ENCODE data around the gene HNRNPA1. TPM values are rescaled to one million over a fixed set of nuclear protein-coding genes. Genes with fewer than 3 reads are reported as not detected.
"Not testable (repeated sequence)": the region's sequence is repeated elsewhere in the genome, so short reads cannot be mapped to it uniquely, and the experiment has no call there.

Gene HNRNPA1
- total RNA-seq, 1 experiment from 2014 or later: 2,589 TPM

DNA sequence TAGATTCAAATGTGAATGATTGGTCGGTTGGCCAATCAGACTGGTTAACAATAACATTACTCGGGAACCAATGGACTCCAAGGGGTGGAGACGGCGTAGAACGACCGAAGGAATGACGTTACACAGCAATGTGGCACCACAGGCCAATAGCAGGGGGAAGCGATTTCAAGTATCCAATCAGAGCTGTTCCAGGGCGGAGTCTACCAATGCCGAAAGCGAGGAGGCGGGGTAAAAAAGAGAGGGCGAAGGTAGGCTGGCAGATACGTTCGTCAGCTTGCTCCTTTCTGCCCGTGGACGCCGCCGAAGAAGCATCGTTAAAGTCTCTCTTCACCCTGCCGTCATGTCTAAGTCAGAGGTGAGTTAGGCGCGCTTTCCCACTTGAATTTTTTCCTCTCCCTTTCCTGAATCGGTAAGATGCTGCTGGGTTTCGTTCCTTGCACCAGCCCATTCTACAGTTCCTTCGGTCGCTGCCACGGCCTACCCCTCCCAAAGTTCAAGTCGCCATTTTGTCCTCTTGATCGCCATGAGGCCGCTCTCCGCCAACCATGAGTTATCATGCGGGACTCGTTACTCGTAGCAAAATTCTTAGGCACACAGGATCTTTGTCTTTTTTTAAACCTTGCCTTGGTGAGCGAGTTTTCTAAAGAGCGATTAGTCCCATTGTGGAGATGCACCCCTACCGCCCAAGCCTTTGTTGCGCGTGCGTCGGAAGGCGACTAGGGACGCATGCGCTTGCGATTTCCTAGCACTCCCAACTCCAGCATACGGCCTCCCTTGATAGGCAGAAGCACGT is at the start of gene HNRNPA1 (continued):
- TF ChIP-seq ZBTB43 (CRISPR knock-in tag; IDR thresholded peaks at IDR 0.05) (0 out of 2 replicates have a peak, but pooled peaks have one; percentile 59), IRF2 (CRISPR knock-in tag; IDR thresholded peaks at IDR 0.05; ENCODE audit: borderline replicate concordance, low read depth) (no peak), RORB (CRISPR knock-in tag; IDR thresholded peaks at IDR 0.05) (no peak), CREB1 (CRISPR knock-in tag; IDR thresholded peaks at IDR 0.05) (no peak), TEAD1 (CRISPR knock-in tag; IDR thresholded peaks at IDR 0.05) (peak; percentile 65), MAX (CRISPR knock-in tag; IDR thresholded peaks at IDR 0.05) (peak; percentile 82), ZBTB21 (CRISPR knock-in tag; IDR thresholded peaks at IDR 0.05; ENCODE audit: borderline replicate concordance) (no peak), NFE2L1 (CRISPR knock-in tag; IDR thresholded peaks at IDR 0.05) (no peak), SMAD4 (CRISPR knock-in tag; IDR thresholded peaks at IDR 0.05) (0 out of 2 replicates have a peak, but pooled peaks have one; percentile 27), ZNF232 (CRISPR knock-in tag; IDR thresholded peaks at IDR 0.05) (0 out of 2 replicates have a peak, but pooled peaks have one; percentile 71), ZNF263 (CRISPR knock-in tag; IDR thresholded peaks at IDR 0.05; ENCODE audit: low read depth) (no peak), FOXJ3 (CRISPR knock-in tag; IDR thresholded peaks at IDR 0.05; ENCODE audit: borderline replicate concordance) (no peak), OVOL2 (CRISPR knock-in tag; IDR thresholded peaks at IDR 0.05; ENCODE audit: borderline replicate concordance) (no peak), NFATC4 (CRISPR knock-in tag; IDR thresholded peaks at IDR 0.05) (peak; percentile 90), ZSCAN18 (CRISPR knock-in tag; IDR thresholded peaks at IDR 0.05) (no peak), CREM (CRISPR knock-in tag; IDR thresholded peaks at IDR 0.05) (peak; percentile 67; the same call in 1 of the 2 replicates), ZNF416 (CRISPR knock-in tag; IDR thresholded peaks at IDR 0.05) (peak; percentile 91), ZNF138 (CRISPR knock-in tag; conservative IDR thresholded peaks at IDR 0.05) (no peak), CTCF (IDR thresholded peaks at IDR 0.05) (no peak), JUN (CRISPR knock-in tag; IDR thresholded peaks at IDR 0.05) (0 out of 2 replicates have a peak, but pooled peaks have one; percentile 47), ELF4 (CRISPR knock-in tag; IDR thresholded peaks at IDR 0.05; ENCODE audit: low read depth) (no peak), ZNF219 (CRISPR knock-in tag; IDR thresholded peaks at IDR 0.05; ENCODE audit: borderline replicate concordance) (peak; percentile 17; the same call in 1 of the 2 replicates), ATF1 (CRISPR knock-in tag; IDR thresholded peaks at IDR 0.05) (no peak)
- TF ChIP-seq, protein P1, sequence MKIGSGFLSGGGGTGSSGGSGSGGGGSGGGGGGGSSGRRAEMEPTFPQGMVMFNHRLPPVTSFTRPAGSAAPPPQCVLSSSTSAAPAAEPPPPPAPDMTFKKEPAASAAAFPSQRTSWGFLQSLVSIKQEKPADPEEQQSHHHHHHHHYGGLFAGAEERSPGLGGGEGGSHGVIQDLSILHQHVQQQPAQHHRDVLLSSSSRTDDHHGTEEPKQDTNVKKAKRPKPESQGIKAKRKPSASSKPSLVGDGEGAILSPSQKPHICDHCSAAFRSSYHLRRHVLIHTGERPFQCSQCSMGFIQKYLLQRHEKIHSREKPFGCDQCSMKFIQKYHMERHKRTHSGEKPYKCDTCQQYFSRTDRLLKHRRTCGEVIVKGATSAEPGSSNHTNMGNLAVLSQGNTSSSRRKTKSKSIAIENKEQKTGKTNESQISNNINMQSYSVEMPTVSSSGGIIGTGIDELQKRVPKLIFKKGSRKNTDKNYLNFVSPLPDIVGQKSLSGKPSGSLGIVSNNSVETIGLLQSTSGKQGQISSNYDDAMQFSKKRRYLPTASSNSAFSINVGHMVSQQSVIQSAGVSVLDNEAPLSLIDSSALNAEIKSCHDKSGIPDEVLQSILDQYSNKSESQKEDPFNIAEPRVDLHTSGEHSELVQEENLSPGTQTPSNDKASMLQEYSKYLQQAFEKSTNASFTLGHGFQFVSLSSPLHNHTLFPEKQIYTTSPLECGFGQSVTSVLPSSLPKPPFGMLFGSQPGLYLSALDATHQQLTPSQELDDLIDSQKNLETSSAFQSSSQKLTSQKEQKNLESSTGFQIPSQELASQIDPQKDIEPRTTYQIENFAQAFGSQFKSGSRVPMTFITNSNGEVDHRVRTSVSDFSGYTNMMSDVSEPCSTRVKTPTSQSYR (CRISPR knock-in tag; IDR thresholded peaks at IDR 0.05): peak; percentile 45; the same call in 1 of the 2 replicates
- TF ChIP-seq, protein P2, sequence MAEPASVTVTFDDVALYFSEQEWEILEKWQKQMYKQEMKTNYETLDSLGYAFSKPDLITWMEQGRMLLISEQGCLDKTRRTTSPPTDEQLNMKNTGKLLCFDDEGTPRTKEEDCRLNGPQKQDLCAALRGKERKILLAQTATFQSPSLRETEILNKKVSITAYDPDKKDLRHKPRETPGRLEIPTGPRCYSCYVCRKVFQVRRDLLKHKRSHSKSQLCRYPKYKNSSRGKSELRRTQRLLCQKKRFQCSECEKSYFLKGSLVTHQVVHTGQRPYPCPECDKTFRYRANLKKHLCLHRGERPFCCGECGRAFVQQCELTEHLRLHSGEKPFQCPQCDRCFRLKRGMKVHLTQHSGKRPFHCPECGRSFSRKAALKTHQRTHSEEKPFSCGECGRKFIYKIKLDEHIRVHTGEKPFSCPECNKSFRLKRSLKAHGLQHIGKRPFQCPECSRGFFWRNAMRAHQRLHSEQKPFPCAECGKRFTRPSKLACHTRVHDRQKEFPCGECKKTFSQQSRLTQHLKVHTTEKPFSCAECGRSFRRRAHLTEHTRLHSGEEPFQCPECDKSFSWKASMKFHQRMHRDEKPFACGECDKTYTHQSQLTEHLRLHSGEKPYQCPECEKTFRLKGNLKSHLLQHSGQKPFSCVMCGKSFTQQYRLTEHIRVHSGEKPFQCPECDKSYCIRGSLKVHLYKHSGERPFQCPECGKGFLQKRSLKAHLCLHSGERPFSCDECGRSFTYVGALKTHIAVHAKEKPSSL (CRISPR knock-in tag; conservative IDR thresholded peaks at IDR 0.05): peak; percentile 75; the same call in 1 of the 2 replicates
- TF ChIP-seq, protein P3, sequence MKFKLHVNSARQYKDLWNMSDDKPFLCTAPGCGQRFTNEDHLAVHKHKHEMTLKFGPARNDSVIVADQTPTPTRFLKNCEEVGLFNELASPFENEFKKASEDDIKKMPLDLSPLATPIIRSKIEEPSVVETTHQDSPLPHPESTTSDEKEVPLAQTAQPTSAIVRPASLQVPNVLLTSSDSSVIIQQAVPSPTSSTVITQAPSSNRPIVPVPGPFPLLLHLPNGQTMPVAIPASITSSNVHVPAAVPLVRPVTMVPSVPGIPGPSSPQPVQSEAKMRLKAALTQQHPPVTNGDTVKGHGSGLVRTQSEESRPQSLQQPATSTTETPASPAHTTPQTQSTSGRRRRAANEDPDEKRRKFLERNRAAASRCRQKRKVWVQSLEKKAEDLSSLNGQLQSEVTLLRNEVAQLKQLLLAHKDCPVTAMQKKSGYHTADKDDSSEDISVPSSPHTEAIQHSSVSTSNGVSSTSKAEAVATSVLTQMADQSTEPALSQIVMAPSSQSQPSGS (CRISPR knock-in tag; IDR thresholded peaks at IDR 0.05; ENCODE audit: borderline replicate concordance, low read depth): no peak

- not testable (repeated sequence) for H3K9me3 Mint-ChIP-seq; ATAC-seq; H3K4me3 Mint-ChIP-seq; H3K36me3 Mint-ChIP-seq; DNase-seq (ENCODE audit: low spot score); H3K27me3 Mint-ChIP-seq (ENCODE audit: low read depth)
- peaks cover 11% of the 10 kb centered on the region for H3K4me1 Mint-ChIP-seq
- CTCF ChIA-PET: interaction anchor here (0.8 kb wide), 1 partner anchor 20 kb away, joined by 3 read pairs; no protein-coding TSS in a partner anchor
- POLR2A ChIA-PET: interaction anchor here (0.7 to 1.6 kb wide), 2 partner anchors 49 to 267 kb away, joined by 4 to 5 read pairs; partner anchors contain the start of genes CBX5 and HNRNPA1
- peak overlapping the region; percentile 61 for H3K27ac Mint-ChIP-seq
These were observed 49.3 kb upstream of the HNRNPA1 start for GRCh38 chr12:54231269-54231668.

All from WTC11 (cell line).